Liver (tissue), 9 donors: ENCODE measurements around the gene ARHGAP33. TPM values are rescaled to one million over a fixed set of nuclear protein-coding genes. Genes with fewer than 3 reads are reported as not detected.

ENCODE experiments used
- DNase-seq: peaks from one replicate; pipeline ENCODE4 v3.0.0-alpha.2; 2017; ENCODE audit warnings: low spot score
- H3K27ac ChIP-seq, 2 donors: one replicate each; pipeline ENCODE4 v1.7.0; 2013; ENCODE audit warnings: inconsistent platforms in 2 of 2, low read length in 2 of 2, control low read depth in 1 of 2, low read depth in 1 of 2, mild to moderate bottlenecking in 1 of 2
- H3K27me3 ChIP-seq, 4 donors: one replicate each; pipeline versions ENCODE4 v1.6.1 to v1.7.0; 2013; ENCODE audit warnings: low read length in 3 of 4, inconsistent platforms in 1 of 4, mild to moderate bottlenecking in 1 of 4, moderate library complexity in 1 of 4; ENCODE audit not compliant: control insufficient read depth in 4 of 4, insufficient read depth in 4 of 4
- H3K36me3 ChIP-seq, 4 donors: one replicate each; pipeline versions ENCODE4 v1.6.1 to v1.7.0; 2013; ENCODE audit warnings: low read length in 3 of 4, mild to moderate bottlenecking in 3 of 4, low read depth in 1 of 4, moderate library complexity in 1 of 4; ENCODE audit not compliant: control insufficient read depth in 4 of 4, insufficient read depth in 3 of 4
- H3K4me1 ChIP-seq, 4 donors: one replicate each; pipeline versions ENCODE4 v1.6.1 to v1.7.0; 2013; ENCODE audit warnings: low read length in 3 of 4, mild to moderate bottlenecking in 3 of 4, moderate library complexity in 1 of 4; ENCODE audit not compliant: control insufficient read depth in 4 of 4, insufficient read depth in 4 of 4
- H3K4me3 ChIP-seq, 3 donors: one replicate each; pipeline versions ENCODE4 v1.6.1 to v1.7.0; 2013; ENCODE audit warnings: low read length in 3 of 3, control low read depth in 1 of 3, low read depth in 1 of 3, mild to moderate bottlenecking in 1 of 3
- H3K9ac ChIP-seq, 2 donors: one replicate each; pipeline ENCODE4 v1.7.0; 2013; ENCODE audit warnings: low read length in 2 of 2, mild to moderate bottlenecking in 2 of 2, moderate library complexity in 2 of 2, control low read depth in 1 of 2, low read depth in 1 of 2
- H3K9me3 ChIP-seq, 4 donors: one replicate each; pipeline versions ENCODE4 v1.6.1 to v1.7.0; 2013; ENCODE audit warnings: low read length in 3 of 4; ENCODE audit not compliant: control insufficient read depth in 4 of 4
- EGR1 ChIP-seq, 2 donors: IDR thresholded peaks; 2 replicates each; pipeline ENCODE4 v1.6.1; 2016 to 2018; ENCODE audit warnings: antibody characterized with exemption in 2 of 2, low read depth in 2 of 2
- FOXA1 ChIP-seq: IDR thresholded peaks from 2 replicates; pipeline ENCODE4 v1.6.1; 2016; ENCODE audit warnings: antibody characterized with exemption
- GABPA ChIP-seq, 2 donors: IDR thresholded peaks in 1 of 2; conservative IDR thresholded peaks in 1 of 2; 2 replicates each; pipeline ENCODE4 v1.6.1; 2016; ENCODE audit warnings: antibody characterized with exemption in 2 of 2, mild to moderate bottlenecking in 1 of 2, moderate library complexity in 1 of 2
- HNF4A ChIP-seq, 2 donors: conservative IDR thresholded peaks; 2 replicates each; pipeline ENCODE4 v1.6.1; 2016; ENCODE audit warnings: antibody characterized with exemption in 2 of 2, mild to moderate bottlenecking in 2 of 2
- HNF4G ChIP-seq: IDR thresholded peaks from 2 replicates; pipeline ENCODE4 v1.6.1; 2016; ENCODE audit warnings: antibody characterized with exemption
- JUND ChIP-seq, 2 donors: IDR thresholded peaks; 2 replicates each; pipeline ENCODE4 v1.6.1; 2016; ENCODE audit warnings: antibody characterized with exemption in 2 of 2
- NR2F2 ChIP-seq: IDR thresholded peaks from 2 replicates; pipeline ENCODE4 v1.6.1; 2016; ENCODE audit warnings: antibody characterized with exemption
- RXRA ChIP-seq, 2 donors: IDR thresholded peaks; 2 replicates each; pipeline ENCODE4 v1.6.1; 2017 to 2018; ENCODE audit warnings: antibody characterized with exemption in 2 of 2, mild to moderate bottlenecking in 1 of 2
- SP1 ChIP-seq: IDR thresholded peaks from 2 replicates; pipeline ENCODE4 v1.6.1; 2018; ENCODE audit warnings: antibody characterized with exemption, mild to moderate bottlenecking
- YY1 ChIP-seq: IDR thresholded peaks from 2 replicates; pipeline ENCODE4 v1.6.1; 2016; ENCODE audit warnings: antibody characterized with exemption, mild to moderate bottlenecking
- WGBS: extraction: QIAGEN DNeasy Blood & Tissue Kit; methylation state at CpG from one replicate; pipeline ENCODE4 v1.1.7; 2013; 5-methylcytosine and 5-hydroxymethylcytosine counted together
- polyA plus RNA-seq, 2 donors: library from polyadenylated mRNA; stranded (reverse) in 1 of 2; unstranded in 1 of 2; fragments of 200-250 nt in 1 of 2; fragments of >200 nt in 1 of 2; fragmentation: Nextera tagmentation in 1 of 2; extraction: Ambion mirVana in 1 of 2; gene quantifications; one replicate each; pipeline versions ENCODE4 v1.2.1 to v1.2.3, GENCODE V29; 2013 to 2015
- total RNA-seq, 2 donors: library from RNA; depleted of rRNA; stranded (reverse); fragments of >200 nt; gene quantifications; one replicate each; pipeline ENCODE4 v1.2.3, GENCODE V29; 2014
- TF ChIP-seq, protein P1 (sequence below): IDR thresholded peaks from 2 replicates; pipeline ENCODE4 v1.6.1; 2016; ENCODE audit warnings: antibody characterized with exemption
- TF ChIP-seq, protein P2 (sequence below): IDR thresholded peaks from 2 replicates; pipeline ENCODE4 v1.6.1; 2016; ENCODE audit warnings: antibody characterized with exemption, mild to moderate bottlenecking
- TF ChIP-seq, protein P3 (sequence below): IDR thresholded peaks from 2 replicates; pipeline ENCODE4 v1.6.1; 2016; ENCODE audit warnings: antibody characterized with exemption
- TF ChIP-seq, protein P4 (sequence below): IDR thresholded peaks from 2 replicates; pipeline ENCODE4 v1.6.1; 2016; ENCODE audit warnings: antibody characterized with exemption
- TF ChIP-seq, protein P5 (sequence below): fragments of 150-350 bp; IDR thresholded peaks from 2 replicates; pipeline ENCODE4 v1.5.1; 2017; ENCODE audit warnings: improper control_type of control experiment, low read depth, low read length; ENCODE audit not compliant: missing input control
- donor health status: healthy.
- donor health status: healthy.
- donor health status: healthy.
- donor health status: healthy.
- donor health status: healthy.

Gene ARHGAP33
- total and polyA plus RNA-seq, 4 donors: 0.85 to 10.1 (median 1.8) TPM

DNA sequence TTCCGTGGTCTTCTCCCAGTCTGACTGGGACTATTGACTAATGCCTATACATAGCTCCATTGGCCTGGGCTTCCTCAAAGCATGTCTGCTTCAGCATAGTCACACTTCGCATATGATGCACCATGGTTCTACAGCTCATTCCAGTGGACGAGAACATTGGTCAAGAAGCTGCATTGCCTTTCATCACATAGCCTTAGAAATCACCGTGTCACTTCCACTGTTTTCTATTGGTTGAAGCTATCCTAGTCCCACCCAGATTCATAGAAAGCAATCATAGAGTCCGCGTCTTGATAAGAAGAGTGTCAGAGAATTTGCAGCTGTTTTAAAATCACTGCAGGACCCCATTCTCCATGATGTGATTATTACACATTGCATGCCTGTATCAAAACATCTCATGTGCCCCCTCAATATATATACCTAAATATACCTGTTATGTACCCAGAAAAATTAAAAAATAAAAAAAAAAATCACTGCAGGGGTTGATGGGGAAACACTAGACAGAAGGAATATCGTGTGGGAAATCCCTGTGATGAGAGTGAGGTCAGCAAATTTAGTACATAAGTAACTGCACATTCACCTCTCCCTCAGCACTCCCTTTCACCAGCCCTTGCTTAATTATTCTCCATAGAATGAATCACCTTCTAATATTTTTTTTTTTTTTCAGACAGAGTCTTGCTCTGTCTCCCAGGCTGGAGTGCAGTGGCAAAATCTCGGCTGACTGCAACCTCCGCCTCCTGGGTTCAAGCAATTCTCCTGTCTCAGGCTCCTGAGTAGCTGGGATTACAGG, 2.2 kb upstream of the ARHGAP33 start (continued):
- TF ChIP-seq, protein P1, sequence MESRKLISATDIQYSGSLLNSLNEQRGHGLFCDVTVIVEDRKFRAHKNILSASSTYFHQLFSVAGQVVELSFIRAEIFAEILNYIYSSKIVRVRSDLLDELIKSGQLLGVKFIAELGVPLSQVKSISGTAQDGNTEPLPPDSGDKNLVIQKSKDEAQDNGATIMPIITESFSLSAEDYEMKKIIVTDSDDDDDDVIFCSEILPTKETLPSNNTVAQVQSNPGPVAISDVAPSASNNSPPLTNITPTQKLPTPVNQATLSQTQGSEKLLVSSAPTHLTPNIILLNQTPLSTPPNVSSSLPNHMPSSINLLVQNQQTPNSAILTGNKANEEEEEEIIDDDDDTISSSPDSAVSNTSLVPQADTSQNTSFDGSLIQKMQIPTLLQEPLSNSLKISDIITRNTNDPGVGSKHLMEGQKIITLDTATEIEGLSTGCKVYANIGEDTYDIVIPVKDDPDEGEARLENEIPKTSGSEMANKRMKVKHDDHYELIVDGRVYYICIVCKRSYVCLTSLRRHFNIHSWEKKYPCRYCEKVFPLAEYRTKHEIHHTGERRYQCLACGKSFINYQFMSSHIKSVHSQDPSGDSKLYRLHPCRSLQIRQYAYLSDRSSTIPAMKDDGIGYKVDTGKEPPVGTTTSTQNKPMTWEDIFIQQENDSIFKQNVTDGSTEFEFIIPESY: no peak

DNA sequence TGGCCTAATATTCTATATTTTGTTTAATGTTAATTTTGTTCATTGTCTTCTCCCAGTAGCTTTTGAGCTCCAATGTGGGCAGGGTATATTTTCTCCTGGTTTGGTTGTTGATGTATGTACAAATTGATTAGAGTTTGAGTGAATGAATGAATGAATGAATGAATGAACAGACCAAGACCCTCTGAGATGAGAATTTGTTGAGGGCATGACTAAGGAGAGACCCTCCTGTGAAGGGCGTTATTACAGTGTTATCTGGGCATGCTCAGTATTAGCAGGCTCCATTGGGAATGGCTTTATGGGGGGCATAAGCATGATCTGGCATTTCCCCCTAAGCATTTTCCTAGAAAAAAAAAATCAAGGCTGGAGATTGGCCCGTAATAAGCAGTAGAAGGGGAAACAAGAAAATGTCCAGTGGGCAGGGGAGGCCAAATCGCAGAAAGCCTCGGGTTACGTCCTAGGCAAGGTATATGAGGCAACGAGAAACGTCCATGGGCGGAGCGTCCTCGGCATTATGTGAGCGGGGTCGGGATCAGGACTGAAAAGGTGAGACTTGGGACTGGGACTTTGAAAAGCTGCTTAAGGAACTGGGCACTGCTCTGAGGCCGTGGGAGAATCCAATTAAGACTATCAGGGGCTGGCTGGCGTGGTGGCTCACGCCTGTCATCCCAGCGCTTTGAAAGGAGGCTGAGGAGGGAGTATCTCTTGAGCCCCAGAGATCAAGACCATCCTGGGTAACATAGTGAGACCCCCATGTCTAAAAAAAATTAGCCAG, 904 bp upstream of the ARHGAP33 start:
- peaks cover 0 to 5% (median 4%) of the 10 kb centered on the region in 4 donors for H3K4me1 ChIP-seq
- 57% methylated on average over 16 of the region's 16 CpGs for WGBS
- H3K27me3 ChIP-seq: no peaks in the 10 kb centered on the region
- H3K36me3 ChIP-seq: no peaks in the 10 kb centered on the region
- no peak overlapping the region for H3K27ac ChIP-seq
- no peak overlapping the region for H3K4me3 ChIP-seq
- no peak overlapping the region for H3K9ac ChIP-seq
- TF ChIP-seq RXRA (IDR thresholded peaks at IDR 0.05) (no peak), JUND (IDR thresholded peaks at IDR 0.05) (no peak), FOXA1 (no peak), NR2F2 (no peak)
- no peaks in the 10 kb centered on the region for H3K9me3 ChIP-seq
- DNase-seq: no peak

DNA sequence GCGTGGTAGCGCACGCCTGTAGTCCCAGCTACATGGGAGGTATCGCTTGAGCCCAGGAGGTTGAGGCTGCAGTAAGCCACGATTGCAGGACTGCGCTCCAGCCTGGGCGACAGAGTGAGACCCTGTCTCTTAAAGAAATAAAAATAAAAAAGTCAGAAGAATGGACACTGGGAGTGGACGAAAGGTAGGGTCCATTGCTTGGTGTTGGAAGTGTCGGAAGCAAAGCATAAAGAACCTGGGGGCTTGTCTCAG, 392 bp upstream of the ARHGAP33 start:
- 40% methylated on average over 9 of the region's 9 CpGs for WGBS
- no peak overlapping the region for H3K27ac ChIP-seq
- no peaks in the 10 kb centered on the region for H3K36me3 ChIP-seq
- H3K9me3 ChIP-seq: no peaks in the 10 kb centered on the region
- H3K27me3 ChIP-seq: no peaks in the 10 kb centered on the region
- H3K4me3 ChIP-seq: peak overlapping the region in 1 of 3 donors; percentile 71
- TF ChIP-seq, protein P2, sequence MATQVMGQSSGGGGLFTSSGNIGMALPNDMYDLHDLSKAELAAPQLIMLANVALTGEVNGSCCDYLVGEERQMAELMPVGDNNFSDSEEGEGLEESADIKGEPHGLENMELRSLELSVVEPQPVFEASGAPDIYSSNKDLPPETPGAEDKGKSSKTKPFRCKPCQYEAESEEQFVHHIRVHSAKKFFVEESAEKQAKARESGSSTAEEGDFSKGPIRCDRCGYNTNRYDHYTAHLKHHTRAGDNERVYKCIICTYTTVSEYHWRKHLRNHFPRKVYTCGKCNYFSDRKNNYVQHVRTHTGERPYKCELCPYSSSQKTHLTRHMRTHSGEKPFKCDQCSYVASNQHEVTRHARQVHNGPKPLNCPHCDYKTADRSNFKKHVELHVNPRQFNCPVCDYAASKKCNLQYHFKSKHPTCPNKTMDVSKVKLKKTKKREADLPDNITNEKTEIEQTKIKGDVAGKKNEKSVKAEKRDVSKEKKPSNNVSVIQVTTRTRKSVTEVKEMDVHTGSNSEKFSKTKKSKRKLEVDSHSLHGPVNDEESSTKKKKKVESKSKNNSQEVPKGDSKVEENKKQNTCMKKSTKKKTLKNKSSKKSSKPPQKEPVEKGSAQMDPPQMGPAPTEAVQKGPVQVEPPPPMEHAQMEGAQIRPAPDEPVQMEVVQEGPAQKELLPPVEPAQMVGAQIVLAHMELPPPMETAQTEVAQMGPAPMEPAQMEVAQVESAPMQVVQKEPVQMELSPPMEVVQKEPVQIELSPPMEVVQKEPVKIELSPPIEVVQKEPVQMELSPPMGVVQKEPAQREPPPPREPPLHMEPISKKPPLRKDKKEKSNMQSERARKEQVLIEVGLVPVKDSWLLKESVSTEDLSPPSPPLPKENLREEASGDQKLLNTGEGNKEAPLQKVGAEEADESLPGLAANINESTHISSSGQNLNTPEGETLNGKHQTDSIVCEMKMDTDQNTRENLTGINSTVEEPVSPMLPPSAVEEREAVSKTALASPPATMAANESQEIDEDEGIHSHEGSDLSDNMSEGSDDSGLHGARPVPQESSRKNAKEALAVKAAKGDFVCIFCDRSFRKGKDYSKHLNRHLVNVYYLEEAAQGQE: no peak
- TF ChIP-seq GABPA (IDR thresholded peaks at IDR 0.05 in 1 of 2, conservative IDR thresholded peaks at IDR 0.05 in 1 of 2) (no peak), EGR1 (IDR thresholded peaks at IDR 0.05; ENCODE audit: low read depth in 2 of 2) (no peak), FOXA1 (no peak), HNF4G (no peak), SP1 (no peak), NR2F2 (no peak), YY1 (no peak), RXRA (IDR thresholded peaks at IDR 0.05) (no peak), HNF4A (conservative IDR thresholded peaks at IDR 0.05) (no peak)
- TF ChIP-seq, protein P3, sequence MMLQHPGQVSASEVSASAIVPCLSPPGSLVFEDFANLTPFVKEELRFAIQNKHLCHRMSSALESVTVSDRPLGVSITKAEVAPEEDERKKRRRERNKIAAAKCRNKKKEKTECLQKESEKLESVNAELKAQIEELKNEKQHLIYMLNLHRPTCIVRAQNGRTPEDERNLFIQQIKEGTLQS: no peak
- TF ChIP-seq, protein P1: no peak
- TF ChIP-seq, protein P4, sequence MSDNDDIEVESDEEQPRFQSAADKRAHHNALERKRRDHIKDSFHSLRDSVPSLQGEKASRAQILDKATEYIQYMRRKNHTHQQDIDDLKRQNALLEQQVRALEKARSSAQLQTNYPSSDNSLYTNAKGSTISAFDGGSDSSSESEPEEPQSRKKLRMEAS: no peak
- TF ChIP-seq, protein P5, sequence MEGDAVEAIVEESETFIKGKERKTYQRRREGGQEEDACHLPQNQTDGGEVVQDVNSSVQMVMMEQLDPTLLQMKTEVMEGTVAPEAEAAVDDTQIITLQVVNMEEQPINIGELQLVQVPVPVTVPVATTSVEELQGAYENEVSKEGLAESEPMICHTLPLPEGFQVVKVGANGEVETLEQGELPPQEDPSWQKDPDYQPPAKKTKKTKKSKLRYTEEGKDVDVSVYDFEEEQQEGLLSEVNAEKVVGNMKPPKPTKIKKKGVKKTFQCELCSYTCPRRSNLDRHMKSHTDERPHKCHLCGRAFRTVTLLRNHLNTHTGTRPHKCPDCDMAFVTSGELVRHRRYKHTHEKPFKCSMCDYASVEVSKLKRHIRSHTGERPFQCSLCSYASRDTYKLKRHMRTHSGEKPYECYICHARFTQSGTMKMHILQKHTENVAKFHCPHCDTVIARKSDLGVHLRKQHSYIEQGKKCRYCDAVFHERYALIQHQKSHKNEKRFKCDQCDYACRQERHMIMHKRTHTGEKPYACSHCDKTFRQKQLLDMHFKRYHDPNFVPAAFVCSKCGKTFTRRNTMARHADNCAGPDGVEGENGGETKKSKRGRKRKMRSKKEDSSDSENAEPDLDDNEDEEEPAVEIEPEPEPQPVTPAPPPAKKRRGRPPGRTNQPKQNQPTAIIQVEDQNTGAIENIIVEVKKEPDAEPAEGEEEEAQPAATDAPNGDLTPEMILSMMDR: no peak
- no peak overlapping the region for H3K9ac ChIP-seq
- DNase-seq: no peak
- H3K4me1 ChIP-seq: peaks cover 0 to 5% (median 4%) of the 10 kb centered on the region in 4 donors
